ENCODE data around the gene OR10R2.

GRCh38 chr1:158458263-158458662 lies 13.8 kb upstream of the OR10R2 start:
- TF ChIP-seq CTCF (IDR thresholded peaks at IDR 0.05; ENCODE audit: low read length) (no peak), EZH2 (optimal IDR thresholded peaks at IDR 0.05; ENCODE audit: low read depth, low read length) (no peak), EZH2phosphoT487 (IDR thresholded peaks at IDR 0.05; ENCODE audit: low read length) (no peak)

Measured in MM.1S (cell line).